Esophagus squamous epithelium (tissue), 5 donors: ENCODE measurements around the gene TRIM17. TPM values are rescaled to one million over a fixed set of nuclear protein-coding genes. Genes with fewer than 3 reads are reported as not detected.
"Not testable (repeated sequence)": the region's sequence is repeated elsewhere in the genome, so short reads cannot be mapped to it uniquely, and the experiment has no call there.

Source experiments
- DNase-seq: peaks from one replicate; lab custom pipeline; 2025; lab: John Stamatoyannopoulos, UW
- H3K27ac ChIP-seq, 4 donors: fragments of 200-600 bp; sonication (generic); one replicate each; pipeline ENCODE4 v1.5.1; 2016 to 2019; ENCODE audit warnings: mild to moderate bottlenecking in 1 of 4
- H3K27me3 ChIP-seq, 4 donors: fragments of 200-600 bp; sonication (generic); 1 replicate in 3 of 4; 2 replicates in 1 of 4; pipeline versions ENCODE4 v1.5.1 to v1.6.0; 2017 to 2021; ENCODE audit warnings: antibody characterized with exemption in 1 of 4
- H3K36me3 ChIP-seq, 3 donors: fragments of 200-600 bp; sonication (generic); one replicate each; pipeline ENCODE4 v1.5.1; 2016 to 2019
- H3K4me1 ChIP-seq, 3 donors: fragments of 200-600 bp; sonication (generic); one replicate each; pipeline ENCODE4 v1.5.1; 2017 to 2019
- H3K4me3 ChIP-seq, 4 donors: fragments of 200-600 bp; sonication (generic); 1 replicate in 3 of 4; 2 replicates in 1 of 4; pipeline ENCODE4 v1.5.1; 2016 to 2019; ENCODE audit warnings: mild to moderate bottlenecking in 2 of 4, moderate library complexity in 1 of 4
- H3K9me3 ChIP-seq, 3 donors: fragments of 200-600 bp; sonication (generic); one replicate each; pipeline ENCODE4 v1.5.1; 2016 to 2019
- CTCF ChIP-seq, 6 experiments: fragments of 450-650 bp in 4 of 6; fragments of 200-600 bp in 2 of 6; sonication (generic) in 2 of 6; IDR thresholded peaks; one replicate each; pipeline ENCODE4 v1.5.1; 2016 to 2019; ENCODE audit warnings: antibody characterized with exemption in 6 of 6, mild to moderate bottlenecking in 4 of 6, moderate library complexity in 4 of 6
- POLR2A ChIP-seq, 4 donors: fragments of 450-650 bp; IDR thresholded peaks; one replicate each; pipeline ENCODE4 v1.6.1; 2017; ENCODE audit warnings: antibody characterized with exemption in 4 of 4, mild to moderate bottlenecking in 4 of 4, moderate library complexity in 3 of 4
- WGBS, 2 donors: methylation state at CpG; one replicate each; pipeline ENCODE4 v1.1.5; 2018; 5-methylcytosine and 5-hydroxymethylcytosine counted together
- intact Hi-C: fragments of 100-400 bp; cut with DNase I; formaldehyde crosslinking; loops from one replicate; pipeline ENCODE4 v1.15.0; 2022
- total RNA-seq, 4 donors: library from RNA; depleted of rRNA; stranded (reverse); fragments of >200 nt; gene quantifications; one replicate each; pipeline ENCODE4 v1.1.0, GENCODE V29; 2016
- donor health status: DM: yes; HTN: yes; CAD: no.

Gene TRIM17
- total RNA-seq, 4 donors from 2014 or later: 0.13 to 3.0 (median 0.99) TPM

DNA sequence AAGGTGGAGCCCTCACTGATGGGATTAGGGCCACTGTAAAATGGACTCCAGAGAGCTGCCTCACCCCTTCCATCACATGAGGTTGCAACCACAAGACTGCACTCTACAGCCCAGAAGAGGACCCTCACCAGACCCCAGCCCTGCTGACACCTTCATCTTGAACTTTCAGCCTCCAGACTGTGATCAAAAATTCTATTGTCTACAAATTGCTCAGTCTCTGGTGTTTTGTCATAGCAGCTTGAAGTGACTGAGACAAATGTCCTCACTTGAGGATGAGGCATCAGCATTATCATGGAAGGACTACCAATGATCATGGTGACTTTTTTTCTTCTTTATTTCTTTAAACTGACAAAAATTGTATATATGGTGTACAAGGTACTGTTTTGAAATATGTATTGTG lies 26.7 kb upstream of the TRIM17 start:
- TF ChIP-seq POLR2A (IDR thresholded peaks at IDR 0.05) (no peak), CTCF (IDR thresholded peaks at IDR 0.05) (no peak)
- H3K27me3 ChIP-seq: peaks cover 0 to 94% (median 6%) of the 10 kb centered on the region in 4 donors

DNA sequence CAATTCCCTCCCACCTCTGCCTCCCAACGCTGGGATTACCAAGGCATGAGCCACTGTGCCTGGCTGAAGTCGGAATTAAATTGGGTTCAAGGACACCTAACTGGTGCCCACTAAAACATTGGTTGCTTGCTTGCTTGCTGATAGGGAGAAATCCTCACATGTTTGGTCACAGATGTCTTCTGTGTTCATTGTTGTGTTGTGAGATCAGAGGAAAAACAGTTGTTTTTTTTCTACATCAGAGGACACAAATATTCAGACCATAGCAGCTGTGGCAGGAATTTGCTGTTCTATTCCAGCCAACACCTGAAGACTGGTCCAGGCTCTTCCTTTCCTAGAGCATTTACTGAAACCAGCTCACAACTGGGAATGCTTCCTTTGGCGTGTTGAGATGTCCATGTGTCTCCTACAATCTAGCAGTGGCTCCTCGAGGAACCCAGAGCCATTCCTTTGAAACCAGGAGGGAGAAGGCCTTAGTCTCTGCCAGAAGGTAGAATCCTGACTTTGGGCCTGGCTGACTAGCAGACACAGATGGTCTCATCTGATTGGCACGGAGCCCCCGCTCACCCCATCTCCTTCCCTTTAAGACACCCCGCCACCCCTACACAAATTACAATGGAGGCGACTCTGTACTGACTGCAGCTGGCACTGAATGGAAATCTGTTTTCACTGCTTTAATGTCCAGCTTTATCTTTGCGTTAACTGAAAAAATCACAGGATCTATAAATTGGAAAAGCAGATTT lies 24.3 kb upstream of the TRIM17 start:
- Histone ChIP-seq H3K4me3 (no peak overlapping the region), H3K27ac (no peak overlapping the region), H3K4me1 (peaks cover 0 to 8% (median 7%) of the 10 kb centered on the region in 3 donors), H3K36me3 (no peaks in the 10 kb centered on the region), H3K27me3 (peaks cover 0 to 100% (median 2%) of the 10 kb centered on the region in 4 donors), H3K9me3 (no peaks in the 10 kb centered on the region)
- no peak for DNase-seq
- 82 to 95% methylated on average over 6 to 8 of the region's 9 CpGs for WGBS, 2 donors
- intact Hi-C loops: no loop called here
- TF ChIP-seq CTCF (IDR thresholded peaks at IDR 0.05) (no peak), POLR2A (IDR thresholded peaks at IDR 0.05) (no peak)

More for the DNA sequence above, 26.7 kb upstream of the TRIM17 start:
- peaks cover 6 to 16% (median 9%) of the 10 kb centered on the region in 3 donors for H3K4me1 ChIP-seq
- no peak overlapping the region for H3K4me3 ChIP-seq
- no peaks in the 10 kb centered on the region for H3K9me3 ChIP-seq
- no peak overlapping the region for H3K27ac ChIP-seq
- intact Hi-C loops: no loop called here
- H3K36me3 ChIP-seq: no peaks in the 10 kb centered on the region
- no peak for DNase-seq

- TF ChIP-seq CTCF (IDR thresholded peaks at IDR 0.05): no peak
- no peak for TF ChIP-seq POLR2A (IDR thresholded peaks at IDR 0.05)
- Histone ChIP-seq H3K4me1 (no peaks in the 10 kb centered on the region), H3K9me3 (no peaks in the 10 kb centered on the region), H3K4me3 (no peak overlapping the region), H3K27ac (no peak overlapping the region), H3K27me3 (peaks cover 0 to 100% (median 0%) of the 10 kb centered on the region in 4 donors), H3K36me3 (no peaks in the 10 kb centered on the region)
- intact Hi-C loops: no loop called here
- 18 to 25% methylated on average over 1 of the region's 1 CpG for WGBS, 2 donors
- no peak for DNase-seq
Measured at GRCh38 chr1:228438266-228438665, 21.6 kb upstream of the TRIM17 start.

- Histone ChIP-seq H3K27me3 (peaks cover 0 to 99% (median 0%) of the 10 kb centered on the region in 4 donors), H3K4me1 (no peaks in the 10 kb centered on the region), H3K36me3 (no peaks in the 10 kb centered on the region), H3K27ac (no peak overlapping the region), H3K9me3 (no peaks in the 10 kb centered on the region), H3K4me3 (no peak overlapping the region)
- WGBS, 2 donors: 74 to 88% methylated on average over 7 of the region's 7 CpGs
- TF ChIP-seq POLR2A (IDR thresholded peaks at IDR 0.05) (no peak), CTCF (IDR thresholded peaks at IDR 0.05) (no peak)
- no peak for DNase-seq
- intact Hi-C loops: no loop called here
Measured at GRCh38 chr1:228437424-228437962, 20.8 kb upstream of the TRIM17 start.

DNA sequence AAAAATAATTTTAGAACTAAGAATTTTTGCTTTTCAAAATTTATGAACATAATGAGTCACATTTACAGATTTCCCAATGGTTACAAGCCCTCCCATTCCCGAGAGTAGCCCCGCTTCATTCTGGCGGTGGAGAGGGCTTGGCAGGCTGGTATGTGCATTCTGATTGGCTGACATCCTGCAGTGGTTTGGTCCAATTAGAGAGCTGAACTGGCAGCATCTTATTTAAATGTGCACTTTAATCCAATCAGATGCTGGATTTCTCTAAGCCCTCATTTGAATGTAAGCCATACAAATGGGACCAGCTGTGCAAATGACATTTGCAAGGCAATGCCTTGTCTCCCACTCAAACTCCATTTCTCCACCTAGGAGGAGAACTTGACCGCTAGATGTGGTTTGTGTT lies 18.0 kb upstream of the TRIM17 start:
- WGBS, 2 donors: 70 to 78% methylated on average over 4 of the region's 4 CpGs
- TF ChIP-seq CTCF (IDR thresholded peaks at IDR 0.05): no peak
- no peak for TF ChIP-seq POLR2A (IDR thresholded peaks at IDR 0.05)
- no peak for DNase-seq
- Histone ChIP-seq H3K9me3 (no peaks in the 10 kb centered on the region), H3K27ac (no peak overlapping the region), H3K4me3 (no peak overlapping the region), H3K4me1 (no peaks in the 10 kb centered on the region), H3K36me3 (no peaks in the 10 kb centered on the region), H3K27me3 (peaks cover 0 to 90% (median 0%) of the 10 kb centered on the region in 4 donors)
- intact Hi-C loops: no loop called here

DNA sequence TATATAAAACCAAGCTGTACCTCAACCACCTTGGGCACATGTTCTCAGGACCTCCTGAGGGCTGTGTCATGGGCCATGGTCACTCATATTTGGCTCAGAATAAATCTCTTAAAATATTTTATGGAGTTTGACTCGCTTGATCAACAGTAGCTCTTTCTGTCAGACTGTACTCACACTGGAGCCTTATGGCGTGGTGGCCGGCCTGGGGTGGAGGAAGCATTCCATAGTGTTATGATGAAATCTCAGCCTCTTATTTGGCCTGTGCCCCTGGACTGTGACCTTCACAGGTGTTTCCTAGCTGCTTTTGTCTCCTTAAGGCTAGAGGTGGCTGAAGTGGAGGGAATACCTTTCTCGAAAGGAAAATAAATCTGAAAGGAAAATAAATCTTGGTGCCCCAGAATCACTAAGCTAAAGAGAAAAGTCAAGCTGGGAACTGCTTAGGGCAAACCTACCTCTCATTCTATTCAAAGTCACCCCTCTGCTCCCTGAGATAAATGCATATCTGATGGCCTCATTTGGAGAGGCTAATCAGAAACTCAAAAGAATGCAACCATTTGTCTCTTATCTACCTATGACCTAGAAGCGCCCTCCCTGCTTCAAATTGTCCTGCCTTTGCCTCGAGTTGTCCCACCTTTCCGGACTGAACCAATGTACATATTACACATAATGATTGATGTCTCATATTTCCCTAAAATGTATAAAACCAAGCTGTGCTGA lies 16.8 kb upstream of the TRIM17 start:
- WGBS, 2 donors: 65 to 66% methylated on average over 7 of the region's 7 CpGs
- H3K4me3 ChIP-seq, H3K4me1 ChIP-seq, DNase-seq, H3K27ac ChIP-seq, H3K9me3 ChIP-seq, H3K36me3 ChIP-seq, intact Hi-C loops: not testable (repeated sequence)
- peaks cover 0 to 90% (median 0%) of the 10 kb centered on the region in 4 donors for H3K27me3 ChIP-seq
